Omental fat pad (tissue), 4 donors: ENCODE results near the gene ARL15. TPM values are rescaled to one million over a fixed set of nuclear protein-coding genes. Genes with fewer than 3 reads are reported as not detected.

Experiments used
- ATAC-seq: fragments of 150-250 bp; one replicate; pipeline ENCODE4 v1.9.1; 2016; ENCODE audit warnings: mild to moderate bottlenecking, moderate library complexity; ENCODE audit not compliant: low FRiP score
- DNase-seq: peaks from one replicate; pipeline ENCODE4 v3.0.0-alpha.2; 2019; ENCODE audit warnings: low spot score
- CTCF ChIP-seq, 3 donors: fragments of 450-650 bp; IDR thresholded peaks; one replicate each; pipeline ENCODE4 v1.5.1; 2016 to 2017; ENCODE audit warnings: antibody characterized with exemption in 3 of 3, mild to moderate bottlenecking in 3 of 3, moderate library complexity in 2 of 3
- total RNA-seq, 4 donors: library from RNA; depleted of rRNA; stranded (reverse); fragments of >200 nt; gene quantifications; one replicate each; pipeline ENCODE4 v1.1.0, GENCODE V29; 2016

ARL15 gene
- total RNA-seq, 4 donors from 2014 or later: 18.9 to 39.2 (median 29.9) TPM

- no peak for TF ChIP-seq CTCF (IDR thresholded peaks at IDR 0.05)
- ATAC-seq (no peak), DNase-seq (no peak)
These were observed 125.6 kb downstream of the ARL15 start for GRCh38 chr5:54184806-54185205.

GRCh38 chr5:54180630-54181031, 129.7 kb downstream of the ARL15 start:
- DNase-seq: no peak
- TF ChIP-seq CTCF (IDR thresholded peaks at IDR 0.05): no peak
- ATAC-seq: no peak

GRCh38 chr5:54178991-54179390, 131.4 kb downstream of the ARL15 start:
- ATAC-seq (no peak), DNase-seq (no peak)
- no peak for TF ChIP-seq CTCF (IDR thresholded peaks at IDR 0.05)

GRCh38 chr5:54178207-54178606, 132.2 kb downstream of the ARL15 start:
- DNase-seq (no peak), ATAC-seq (no peak)
- no peak for TF ChIP-seq CTCF (IDR thresholded peaks at IDR 0.05)

- no peak for TF ChIP-seq CTCF (IDR thresholded peaks at IDR 0.05)
- DNase-seq: no peak
- ATAC-seq: no peak
These were observed 133.3 kb downstream of the ARL15 start for GRCh38 chr5:54177058-54177457.

- no peak for DNase-seq
- no peak for ATAC-seq
- TF ChIP-seq CTCF (IDR thresholded peaks at IDR 0.05): no peak
These were observed 134.1 kb downstream of the ARL15 start for GRCh38 chr5:54176066-54176830.

- no peak for TF ChIP-seq CTCF (IDR thresholded peaks at IDR 0.05)
- ATAC-seq: no peak
- no peak for DNase-seq
These were observed 137.1 kb downstream of the ARL15 start for GRCh38 chr5:54173251-54173650.
